Heart left ventricle (tissue), 16 donors: ENCODE measurements around the gene PLB1. TPM values are rescaled to one million over a fixed set of nuclear protein-coding genes. Genes with fewer than 3 reads are reported as not detected.
A peak's percentile ranks its signal among the peaks of the same experiment; 100 is the strongest.

Experiments used
- ATAC-seq, 4 donors: fragments of 200-7000 bp; cut with Tn5 transposase; one replicate each; pipeline ENCODE4 v1.9.1; 2020 to 2022; ENCODE audit warnings: moderate library complexity in 4 of 4, mild to moderate bottlenecking in 3 of 4, moderate number of reproducible peaks in 1 of 4
- DNase-seq, 5 donors: peaks; one replicate each; pipeline ENCODE4 v3.0.0-alpha.2; 2020
- H3K27ac ChIP-seq, 12 donors: fragments of 200-600 bp; sonication (generic) in 4 of 12; one replicate each; pipeline versions ENCODE4 v1.5.0 to v1.8.0; 2016 to 2022; ENCODE audit warnings: mild to moderate bottlenecking in 2 of 12
- H3K27me3 ChIP-seq, 9 donors: fragments of 200-600 bp; sonication (generic) in 2 of 9; one replicate each; pipeline versions ENCODE4 v1.5.1 to v1.8.0; 2016 to 2022; ENCODE audit warnings: mild to moderate bottlenecking in 3 of 9
- H3K36me3 ChIP-seq, 9 donors: fragments of 200-600 bp; sonication (generic) in 2 of 9; one replicate each; pipeline versions ENCODE4 v1.5.0 to v1.8.0; 2018 to 2022; ENCODE audit warnings: mild to moderate bottlenecking in 2 of 9
- H3K4me1 ChIP-seq, 12 donors: fragments of 200-600 bp; sonication (generic) in 4 of 12; one replicate each; pipeline versions ENCODE4 v1.5.0 to v1.8.0; 2016 to 2022; ENCODE audit warnings: mild to moderate bottlenecking in 3 of 12
- H3K4me3 ChIP-seq, 12 donors: fragments of 200-600 bp; sonication (generic) in 4 of 12; one replicate each; pipeline versions ENCODE4 v1.5.0 to v1.8.0; 2017 to 2022; ENCODE audit warnings: mild to moderate bottlenecking in 9 of 12, moderate library complexity in 4 of 12
- H3K9me3 ChIP-seq, 12 donors: fragments of 200-600 bp; sonication (generic) in 4 of 12; one replicate each; pipeline versions ENCODE4 v1.5.0 to v1.8.0; 2016 to 2022; ENCODE audit warnings: mild to moderate bottlenecking in 1 of 12
- CTCF ChIP-seq, 12 donors: fragments of 200-600 bp; sonication (generic) in 4 of 12; IDR thresholded peaks; one replicate each; pipeline versions ENCODE4 v1.5.0 to v1.8.0; 2018 to 2022; ENCODE audit warnings: antibody characterized with exemption in 12 of 12, mild to moderate bottlenecking in 5 of 12
- POLR2A ChIP-seq, 2 donors: fragments of 450-650 bp; IDR thresholded peaks; one replicate each; pipeline ENCODE4 v1.6.1; 2017; ENCODE audit warnings: antibody characterized with exemption in 2 of 2, mild to moderate bottlenecking in 2 of 2, moderate library complexity in 2 of 2
- WGBS, 4 donors: extraction: QIAGEN DNeasy Blood & Tissue Kit in 2 of 4; methylation state at CpG; one replicate each; pipeline versions ENCODE4 v1.1.5 to v1.1.7; 2013 to 2018; 5-methylcytosine and 5-hydroxymethylcytosine counted together
- intact Hi-C, 10 donors: fragments of 100-400 bp; cut with DNase I; formaldehyde crosslinking; loops; one replicate each; pipeline versions ENCODE4 v1.11.1 to v1.14.2; 2022
- polyA plus RNA-seq, 2 donors: library from polyadenylated mRNA; stranded (reverse); fragments of 200-250 nt; gene quantifications; one replicate each; pipeline ENCODE4 v1.2.3, GENCODE V29; 2013
- total RNA-seq, 9 donors: library from RNA; depleted of rRNA in 2 of 9; stranded (reverse); fragments of >200 nt in 2 of 9; fragmentation: NEBNext Ultra II Directional in 3 of 9; extraction: Animal tissue kit (Norgen Biotek cat#: 25700) in 3 of 9; gene quantifications; one replicate each; pipeline versions ENCODE4 v1.1.0 to v1.2.4, GENCODE V29; 2016 to 2023
- donor health status: ischemic (EF 13 %, LVEDD 7.1; RV severe dilation, severe dysfunction).
- donor health status: healthy with polysubstance abuse.
- donor health status: DM: no; HTN: yes; CAD: no.
- donor health status: DM: no; HTN: no; CAD: no.
- donor health status: ischemic (EF 25% LVEDD 6.9; RV normal size, moderate dysfunction).
- donor health status: ischemic (EF 25% LVEDD 5.7; RV mildly dilated, moderate dysfunction).
- donor health status: healthy.
- donor health status: DM: yes; HTN: yes; CAD: no.
- donor health status: ischemic (EF 35%, LVEDD 5.7; RV mildly dilated, moderate dysfunction).
- donor health status: nonischemic (EF 11% LVEDD 7.7; RV severe dilation, severe dysfunction).
- donor health status: DM: yes; HTN: yes; CAD: no.
- donor health status: PGD.
- donor health status: ischemic (EF 29% LVEDD 5.4; RV normal size, mild dysfunction).
- donor health status: nonischemic (EF 23%, LVEDD 6.1; RV moderate dilation, normal function).

Gene PLB1
- total and polyA plus RNA-seq, 11 donors, result 0.35 to 5.5 (median 1.3) TPM

DNA sequence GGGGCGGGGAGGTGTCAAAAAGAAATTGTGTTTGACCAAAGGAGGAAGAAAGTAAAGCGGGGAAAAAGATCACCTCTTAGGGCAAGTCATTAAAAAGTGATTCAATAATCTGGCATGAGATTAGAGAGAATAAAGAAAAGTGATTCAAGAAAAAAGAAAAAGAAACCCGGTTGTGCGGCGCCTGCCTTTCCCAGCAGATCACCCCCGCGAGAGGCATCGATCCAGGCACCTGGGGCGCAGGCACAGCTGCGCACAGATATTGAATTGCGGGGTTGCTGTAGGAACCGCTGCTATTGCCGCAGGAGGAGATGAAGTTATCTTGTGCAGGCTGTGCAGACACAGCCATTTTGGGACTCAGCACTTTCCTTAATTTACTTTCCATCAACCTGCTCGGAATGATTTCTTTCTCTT lies 71.2 kb downstream of the PLB1 start:
- WGBS, 4 donors, result 1 to 5% (median 2%) methylated on average over 14 of the region's 14 CpGs
- ATAC-seq, result peak; percentile 23 to 54 (median 50)
- peak in 1 of 5 donors; percentile 36 for DNase-seq

DNA sequence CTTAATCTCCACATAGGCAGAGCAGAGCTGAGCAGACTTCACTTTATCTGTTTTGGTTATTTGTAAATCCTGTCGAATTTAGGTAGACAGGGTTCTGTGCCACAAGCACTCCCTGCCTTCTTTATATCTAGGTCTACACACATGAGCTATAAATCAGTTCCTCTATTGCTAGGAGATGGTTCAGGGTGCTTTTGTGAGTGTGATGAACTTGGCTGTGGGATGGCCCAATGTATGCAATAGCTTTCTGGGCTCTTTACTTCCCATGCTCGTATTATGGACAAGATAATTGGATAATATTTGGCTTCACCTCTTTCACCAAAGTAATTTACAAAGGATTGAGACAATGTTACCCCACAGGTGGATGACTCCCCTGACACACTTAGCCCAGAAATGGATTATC lies 72.2 kb downstream of the PLB1 start:
- 81 to 90% (median 82%) methylated on average over 2 of the region's 2 CpGs for WGBS, 4 donors
- intact Hi-C loops, result loop anchor here in 4 of 10 donors (5.0 to 10.0 kb wide), 4 partner anchors 184 to 387 kb away; partner anchors contain the start of genes PPP1CB (in 3 of the 4) and WDR43 (in 1 of the 4)
- no peaks in the 10 kb centered on the region for H3K36me3 ChIP-seq
- H3K27ac ChIP-seq, result no peak overlapping the region
- ATAC-seq, result no peak
- peaks cover 0 to 6% (median 0%) of the 10 kb centered on the region in 12 donors for H3K9me3 ChIP-seq
- H3K4me1 ChIP-seq, result peaks cover 0 to 10% (median 0%) of the 10 kb centered on the region in 12 donors
- no peak for DNase-seq
- no peaks in the 10 kb centered on the region for H3K27me3 ChIP-seq
- H3K4me3 ChIP-seq, result no peak overlapping the region
- TF ChIP-seq POLR2A (IDR thresholded peaks at IDR 0.05), result no peak
- no peak for TF ChIP-seq CTCF (IDR thresholded peaks at IDR 0.05)

More for the DNA sequence above, 71.2 kb downstream of the PLB1 start:
- intact Hi-C loops, result loop anchor here in 5 of 10 donors (1.0 to 10.0 kb wide), 8 partner anchors 16 to 388 kb away; partner anchors contain the start of genes PPP1CB (in 3 of the 5) and WDR43 (in 1 of the 5)
- H3K27ac ChIP-seq, result peak overlapping the region; percentile 11 to 77 (median 54)
- TF ChIP-seq POLR2A (IDR thresholded peaks at IDR 0.05) (no peak), CTCF (IDR thresholded peaks at IDR 0.05) (peak in 9 of 12 donors; percentile 4 to 61 (median 38))
- H3K4me1 ChIP-seq, result peaks cover 0 to 10% (median 0%) of the 10 kb centered on the region in 12 donors
- peaks cover 0 to 6% (median 0%) of the 10 kb centered on the region in 12 donors for H3K9me3 ChIP-seq
- H3K4me3 ChIP-seq, result peak overlapping the region; percentile 9 to 69 (median 61)
- no peaks in the 10 kb centered on the region for H3K27me3 ChIP-seq
- no peaks in the 10 kb centered on the region for H3K36me3 ChIP-seq

- ATAC-seq, result no peak
- DNase-seq, result no peak
- Histone ChIP-seq H3K36me3 (no peaks in the 10 kb centered on the region), H3K27ac (no peak overlapping the region), H3K4me3 (no peak overlapping the region), H3K9me3 (peaks cover 0 to 6% (median 0%) of the 10 kb centered on the region in 12 donors), H3K4me1 (peaks cover 0 to 10% (median 0%) of the 10 kb centered on the region in 12 donors), H3K27me3 (no peaks in the 10 kb centered on the region)
- intact Hi-C loops, result loop anchor here in 4 of 10 donors (5.0 to 10.0 kb wide), 4 partner anchors 184 to 386 kb away; partner anchors contain the start of genes PPP1CB (in 3 of the 4) and WDR43 (in 1 of the 4)
- 43 to 54% (median 50%) methylated on average over 5 of the region's 5 CpGs for WGBS, 4 donors
- TF ChIP-seq POLR2A (IDR thresholded peaks at IDR 0.05) (no peak), CTCF (IDR thresholded peaks at IDR 0.05) (no peak)
Observed at GRCh38 chr2:28568533-28568932, 72.7 kb downstream of the PLB1 start.

- peaks cover 0 to 10% (median 0%) of the 10 kb centered on the region in 12 donors for H3K4me1 ChIP-seq
- DNase-seq (no peak), ATAC-seq (no peak)
- no peak overlapping the region for H3K4me3 ChIP-seq
- no peak overlapping the region for H3K27ac ChIP-seq
- intact Hi-C loops, result no loop called here
- WGBS, 4 donors, result 82 to 99% (median 96%) methylated on average over 5 to 6 of the region's 6 CpGs
- no peaks in the 10 kb centered on the region for H3K36me3 ChIP-seq
- peaks cover 0 to 6% (median 0%) of the 10 kb centered on the region in 12 donors for H3K9me3 ChIP-seq
- no peaks in the 10 kb centered on the region for H3K27me3 ChIP-seq
- TF ChIP-seq CTCF (IDR thresholded peaks at IDR 0.05), result no peak
- TF ChIP-seq POLR2A (IDR thresholded peaks at IDR 0.05), result no peak
Observed at GRCh38 chr2:28570431-28570830, 74.6 kb downstream of the PLB1 start.
